Fibroblast of lung (primary cell): ENCODE results near the gene HOXA9. TPM values are rescaled to one million over a fixed set of nuclear protein-coding genes. Genes with fewer than 3 reads are reported as not detected.

Experiments used
- DNase-seq, 2 donors: peaks; one replicate each; pipeline versions ENCODE4 v3.0.0 to v3.0.0-alpha.2; 2010; ENCODE audit warnings: low read depth in 2 of 2
- H2AFZ ChIP-seq: 2 replicates; pipeline ENCODE4 v1.5.1; 2012; ENCODE audit warnings: low read length, control low read depth, inconsistent platforms
- H3K27ac ChIP-seq: 2 replicates; pipeline ENCODE4 v1.5.1; 2011; ENCODE audit warnings: low read length, control low read depth; ENCODE audit not compliant: insufficient read depth
- H3K27me3 ChIP-seq: 2 replicates; pipeline ENCODE4 v1.5.1; 2011; ENCODE audit warnings: mild to moderate bottlenecking, low read length; ENCODE audit not compliant: control insufficient read depth, insufficient read depth
- H3K36me3 ChIP-seq: 2 replicates; pipeline ENCODE4 v1.5.1; 2011; ENCODE audit warnings: low read length; ENCODE audit not compliant: control insufficient read depth, insufficient read depth
- H3K4me1 ChIP-seq: 2 replicates; pipeline ENCODE4 v1.5.1; 2011; ENCODE audit warnings: low read length; ENCODE audit not compliant: control insufficient read depth, insufficient read depth; ENCODE audit errors: extremely low read depth
- H3K4me2 ChIP-seq: 2 replicates; pipeline ENCODE4 v1.5.1; 2011; ENCODE audit warnings: low read length, control low read depth; ENCODE audit not compliant: insufficient read depth; ENCODE audit errors: extremely low read depth
- H3K4me3 ChIP-seq, 4 experiments: fragments of 200-600 bp in 1 of 4; sonication (generic) in 1 of 4; replicated peaks in 1 of 4; 2 replicates each; pipeline ENCODE4 v1.5.1; 2011 to 2016; ENCODE audit warnings: low read length in 4 of 4, low read depth in 3 of 4, mild to moderate bottlenecking in 3 of 4, control low read depth in 2 of 4, inconsistent platforms in 1 of 4, mixed read lengths in 1 of 4; ENCODE audit not compliant: insufficient read depth in 1 of 4; ENCODE audit errors: control extremely low read depth in 1 of 4
- H3K79me2 ChIP-seq: 2 replicates; pipeline ENCODE4 v1.5.1; 2012; ENCODE audit warnings: mild to moderate bottlenecking, low read length, inconsistent platforms; ENCODE audit not compliant: control insufficient read depth, insufficient read depth
- H3K9ac ChIP-seq: 2 replicates; pipeline ENCODE4 v1.5.1; 2011; ENCODE audit warnings: mild to moderate bottlenecking, low read length, control low read depth; ENCODE audit not compliant: insufficient read depth
- H3K9me3 ChIP-seq: 2 replicates; pipeline ENCODE4 v1.5.1; 2012; ENCODE audit warnings: low read depth, low read length; ENCODE audit not compliant: control insufficient read depth, insufficient read depth
- H4K20me1 ChIP-seq: 2 replicates; pipeline ENCODE4 v1.5.1; 2011; ENCODE audit warnings: low read length; ENCODE audit not compliant: control insufficient read depth, insufficient read depth; ENCODE audit errors: extremely low read depth
- EZH2 ChIP-seq: IDR thresholded peaks from 2 replicates; pipeline ENCODE4 v1.5.1; 2012; ENCODE audit warnings: low read length, control low read depth, mild to moderate bottlenecking; ENCODE audit errors: missing control alignments
- polyA plus RNA-seq, 2 donors: library from polyadenylated mRNA; depleted of rRNA in 1 of 2; stranded (reverse) in 1 of 2; unstranded in 1 of 2; fragments of >200 nt; gene quantifications; 2 replicates each; pipeline ENCODE4 v1.2.1, GENCODE V29; 2011 to 2012; ENCODE audit warnings: missing spikeins in 1 of 2
- total RNA-seq: library from RNA; depleted of rRNA; stranded (reverse); fragments of >200 nt; gene quantifications from 2 replicates; pipeline ENCODE4 v1.2.1, GENCODE V29; 2014
- TF ChIP-seq, protein P1 (sequence below), 2 donors: IDR thresholded peaks in 1 of 2; conservative IDR thresholded peaks in 1 of 2; 1 replicate in 1 of 2; 2 replicates in 1 of 2; pipeline ENCODE4 v1.5.1; 2011 to 2012; ENCODE audit warnings: low read length in 2 of 2, control low read depth in 1 of 2, inconsistent platforms in 1 of 2, low read depth in 1 of 2, mild to moderate bottlenecking in 1 of 2

HOXA9 gene
- total and polyA plus RNA-seq, 2 donors (not counting 1 experiment from before 2014, with no cell fraction given) = 0.08 TPM; not detected in 1

DNA sequence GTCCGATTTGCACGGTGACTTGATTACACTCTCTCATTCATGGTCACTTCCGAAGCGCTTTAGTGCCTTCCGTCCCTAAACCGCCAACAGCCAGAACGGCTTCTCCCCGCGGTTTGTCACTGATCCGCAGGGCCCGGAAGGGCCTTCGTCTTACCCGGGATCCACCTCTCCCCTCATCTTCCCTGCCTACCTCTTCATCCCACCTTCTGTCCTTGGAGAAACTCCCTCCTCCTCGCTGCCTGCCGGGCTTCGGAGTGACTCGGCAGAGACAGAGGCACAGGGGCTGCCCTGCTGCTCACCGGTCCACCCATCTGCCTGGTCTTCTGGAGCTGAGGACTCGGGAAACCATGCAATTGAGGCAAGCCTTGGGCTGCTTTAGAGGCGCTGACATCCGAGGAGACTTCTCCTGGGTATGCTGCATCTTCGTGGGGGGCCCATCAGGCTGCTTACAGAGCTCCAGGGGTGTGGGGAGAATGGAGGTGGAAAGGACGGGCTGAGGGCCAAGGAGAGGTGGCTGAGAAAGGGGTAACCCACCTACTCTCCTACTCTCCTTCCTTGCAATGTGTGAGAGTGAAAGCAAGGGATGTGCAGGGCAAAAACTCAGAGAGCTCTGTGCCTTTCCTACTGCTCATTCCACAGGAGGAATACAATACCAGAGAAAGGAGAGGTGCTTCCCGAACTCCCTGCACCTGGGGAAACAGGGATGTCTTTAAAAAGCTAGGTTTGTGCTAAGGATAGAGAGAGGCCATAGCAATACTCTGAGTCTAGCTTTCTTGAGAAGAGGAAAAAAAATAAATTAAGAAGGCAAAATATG lies 20.7 kb upstream of the HOXA9 start:
- no peak overlapping the region for H3K27ac ChIP-seq
- no peak for DNase-seq
- TF ChIP-seq, protein P1, sequence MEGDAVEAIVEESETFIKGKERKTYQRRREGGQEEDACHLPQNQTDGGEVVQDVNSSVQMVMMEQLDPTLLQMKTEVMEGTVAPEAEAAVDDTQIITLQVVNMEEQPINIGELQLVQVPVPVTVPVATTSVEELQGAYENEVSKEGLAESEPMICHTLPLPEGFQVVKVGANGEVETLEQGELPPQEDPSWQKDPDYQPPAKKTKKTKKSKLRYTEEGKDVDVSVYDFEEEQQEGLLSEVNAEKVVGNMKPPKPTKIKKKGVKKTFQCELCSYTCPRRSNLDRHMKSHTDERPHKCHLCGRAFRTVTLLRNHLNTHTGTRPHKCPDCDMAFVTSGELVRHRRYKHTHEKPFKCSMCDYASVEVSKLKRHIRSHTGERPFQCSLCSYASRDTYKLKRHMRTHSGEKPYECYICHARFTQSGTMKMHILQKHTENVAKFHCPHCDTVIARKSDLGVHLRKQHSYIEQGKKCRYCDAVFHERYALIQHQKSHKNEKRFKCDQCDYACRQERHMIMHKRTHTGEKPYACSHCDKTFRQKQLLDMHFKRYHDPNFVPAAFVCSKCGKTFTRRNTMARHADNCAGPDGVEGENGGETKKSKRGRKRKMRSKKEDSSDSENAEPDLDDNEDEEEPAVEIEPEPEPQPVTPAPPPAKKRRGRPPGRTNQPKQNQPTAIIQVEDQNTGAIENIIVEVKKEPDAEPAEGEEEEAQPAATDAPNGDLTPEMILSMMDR (conservative IDR thresholded peaks at IDR 0.05 in 1 of 2, IDR thresholded peaks at IDR 0.05 in 1 of 2; ENCODE audit: low read depth in 1 of 2, low read length in 2 of 2) = no peak
- no peak for TF ChIP-seq EZH2
- H3K4me1 ChIP-seq = no peaks in the 10 kb centered on the region
- no peak overlapping the region for H3K9ac ChIP-seq
- H3K27me3 ChIP-seq = peaks cover 87% of the 10 kb centered on the region
- no peaks in the 10 kb centered on the region for H3K79me2 ChIP-seq
- no peak overlapping the region for H2AFZ ChIP-seq
- no peaks in the 10 kb centered on the region for H3K9me3 ChIP-seq
- no peak overlapping the region for H3K4me3 ChIP-seq
- no peaks in the 10 kb centered on the region for H4K20me1 ChIP-seq
- H3K36me3 ChIP-seq = no peaks in the 10 kb centered on the region
- no peak overlapping the region for H3K4me2 ChIP-seq

DNA sequence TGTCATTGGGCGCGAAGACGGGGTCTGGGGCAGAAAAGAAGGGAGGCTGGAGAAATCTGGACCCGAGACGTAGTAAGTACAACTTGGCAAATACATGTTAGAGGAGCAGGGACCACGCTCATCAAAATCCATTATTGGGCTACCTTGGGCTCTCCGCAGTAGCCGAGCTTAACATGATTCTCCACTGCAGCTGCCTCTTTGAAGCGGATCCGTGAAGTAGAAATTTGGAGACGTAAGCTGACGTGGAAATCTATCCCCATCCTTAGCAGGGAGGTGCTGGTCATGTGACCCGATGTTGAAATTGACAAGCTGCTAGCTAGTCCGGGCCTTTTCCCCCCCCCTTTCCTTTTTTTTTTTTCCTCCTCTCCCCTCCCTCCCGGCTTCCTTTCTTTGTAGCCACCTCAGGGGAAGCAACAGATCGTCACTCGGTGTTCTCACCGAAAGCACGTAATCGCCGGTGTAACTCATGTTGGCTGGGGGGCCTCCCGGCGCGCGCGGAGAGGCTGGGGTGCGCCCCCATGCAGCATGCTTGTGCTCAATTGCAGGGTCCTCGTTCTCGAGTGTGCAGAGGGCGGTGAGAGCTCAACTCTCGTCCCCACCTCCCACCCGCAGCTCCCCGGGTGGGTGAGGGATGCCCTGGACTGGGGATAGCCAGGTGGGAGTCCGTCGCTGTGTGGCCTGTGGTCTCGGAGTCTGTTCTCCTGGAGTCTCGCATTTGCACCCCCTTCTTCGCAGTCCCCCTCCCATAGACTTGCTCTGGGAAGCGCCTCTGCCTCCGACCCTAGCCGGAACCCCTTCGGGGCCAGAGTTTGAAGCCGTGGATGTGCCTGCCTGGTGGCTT lies 19.9 kb upstream of the HOXA9 start, which contains the start of gene HOXA11:
Gene HOXA11, minus strand, starts transcription at position 220 of the 841 bp plus-strand sequence. Its CDS starts 88 bp downstream, at position 132.
- TF ChIP-seq, protein P1 (conservative IDR thresholded peaks at IDR 0.05 in 1 of 2, IDR thresholded peaks at IDR 0.05 in 1 of 2; ENCODE audit: low read depth in 1 of 2, low read length in 2 of 2) = no peak
- TF ChIP-seq EZH2 = peak; percentile 96
- Histone ChIP-seq H3K9me3 (no peaks in the 10 kb centered on the region), H3K9ac (no peak within 1 kb of the TSS), H3K27me3 (peaks cover 79% of the 10 kb centered on the region), H4K20me1 (no peaks in the 10 kb centered on the region), H2AFZ (no peak within 1 kb of the TSS), H3K36me3 (no peaks in the 10 kb centered on the region), H3K4me1 (no peaks in the 10 kb centered on the region), H3K27ac (no peak within 1 kb of the TSS), H3K4me2 (peak within 1 kb of the TSS; percentile 52), H3K4me3 (peak within 1 kb of the TSS; percentile 17 to 41 (median 18)), H3K79me2 (no peaks in the 10 kb centered on the region)
- peak in 1 of 2 donors; percentile 49 for DNase-seq
